ENCODE results near the gene GCNT1. TPM values are rescaled to one million over a fixed set of nuclear protein-coding genes. Genes with fewer than 3 reads are reported as not detected.
"Not testable (repeated sequence)": the region's sequence is repeated elsewhere in the genome, so short reads cannot be mapped to it uniquely, and the experiment has no call there.

The GCNT1 gene
- total and polyA plus RNA-seq, 3 experiments from 2014 or later = 4.3 to 20.9 (median 14.8) TPM

GRCh38 chr9:76433836-76434235, 25.1 kb upstream of the GCNT1 start:
- Mint-ChIP-seq H3K27me3 (peaks cover 12 to 15% of the 10 kb centered on the region in 2 donors), H3K9me3 (no peaks in the 10 kb centered on the region), H3K36me3 (no peaks in the 10 kb centered on the region), H3K4me3 (no peak overlapping the region), H3K27ac (no peak overlapping the region), H3K4me1 (no peaks in the 10 kb centered on the region)
- CTCF ChIA-PET = no interaction called here
- Histone ChIP-seq H3K9me3 (ENCODE audit: low read length) (no peaks in the 10 kb centered on the region), H3K4me3 (ENCODE audit: low read length) (no peak overlapping the region), H3K36me3 (ENCODE audit: insufficient read depth, low read length) (no peaks in the 10 kb centered on the region), H3K4me1 (ENCODE audit: insufficient read depth, low read length) (no peaks in the 10 kb centered on the region), H3K27me3 (ENCODE audit: insufficient read depth, low read length, poor library complexity, severe bottlenecking) (no peaks in the 10 kb centered on the region), H3K27ac (ENCODE audit: low read depth, low read length) (no peak overlapping the region)
- DNase-seq = no peak
- POLR2A ChIA-PET = no interaction called here

GRCh38 chr9:76434897-76435296, 24.1 kb upstream of the GCNT1 start:
- DNase-seq; H3K36me3 Mint-ChIP-seq; H3K36me3 ChIP-seq (ENCODE audit: insufficient read depth, low read length); POLR2A ChIA-PET; H3K9me3 Mint-ChIP-seq; H3K9me3 ChIP-seq (ENCODE audit: low read length); H3K4me1 Mint-ChIP-seq; H3K4me3 Mint-ChIP-seq; CTCF ChIA-PET; H3K27ac Mint-ChIP-seq; H3K4me1 ChIP-seq (ENCODE audit: insufficient read depth, low read length); H3K27me3 ChIP-seq (ENCODE audit: insufficient read depth, low read length, poor library complexity, severe bottlenecking); H3K27ac ChIP-seq (ENCODE audit: low read depth, low read length); H3K4me3 ChIP-seq (ENCODE audit: low read length): not testable (repeated sequence)
- H3K27me3 Mint-ChIP-seq = peaks cover 12 to 15% of the 10 kb centered on the region in 2 donors

DNA sequence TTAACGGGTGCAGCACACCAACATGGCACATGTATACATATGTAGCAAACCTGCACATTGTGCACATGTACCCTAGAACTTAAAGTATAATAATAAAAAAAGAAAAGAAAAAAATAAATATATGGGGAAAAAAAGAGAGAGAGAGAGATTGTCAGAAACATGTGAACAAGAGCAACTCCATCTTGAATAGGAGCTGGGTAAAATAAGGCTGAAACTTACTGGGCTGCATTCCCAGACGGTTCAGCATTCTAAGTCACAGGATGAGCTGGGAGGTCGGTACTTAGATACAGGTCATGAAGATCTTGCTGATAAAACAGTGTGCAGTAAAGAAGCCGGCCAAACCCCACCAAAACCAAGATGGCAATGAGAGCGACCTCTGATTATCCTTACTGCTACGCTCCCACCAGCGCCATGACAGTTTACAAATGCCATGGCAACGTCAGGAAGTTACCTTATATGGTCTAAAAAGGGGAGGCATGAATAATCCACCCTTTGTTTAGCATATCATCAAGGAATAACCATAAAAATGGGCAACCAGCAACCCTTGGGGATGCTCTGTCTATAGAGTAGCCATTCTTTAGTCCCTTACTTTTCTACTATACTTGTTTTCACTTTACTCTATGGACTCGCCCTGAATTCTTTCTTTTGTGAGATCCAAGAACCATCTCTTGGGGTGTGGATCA, 21.8 kb upstream of the GCNT1 start:
- H3K4me1 Mint-ChIP-seq, H3K27ac Mint-ChIP-seq, CTCF ChIA-PET: not testable (repeated sequence)

GRCh38 chr9:76438841-76439588, 20.0 kb upstream of the GCNT1 start:
- H3K4me3 ChIP-seq (ENCODE audit: low read length) = no peak overlapping the region
- Mint-ChIP-seq H3K4me3 (no peak overlapping the region), H3K27me3 (peaks cover 9 to 11% of the 10 kb centered on the region in 2 donors), H3K9me3 (peaks cover 0 to 2% (median 0%) of the 10 kb centered on the region in 5 donors), H3K4me1 (peaks cover 1 to 9% (median 5%) of the 10 kb centered on the region in 3 donors), H3K27ac (no peak overlapping the region), H3K36me3 (peaks cover 0 to 8% (median 0%) of the 10 kb centered on the region in 3 donors)
- CTCF ChIA-PET = no interaction called here
- no peaks in the 10 kb centered on the region for H3K9me3 ChIP-seq (ENCODE audit: low read length)
- DNase-seq = no peak
- no peaks in the 10 kb centered on the region for H3K36me3 ChIP-seq (ENCODE audit: insufficient read depth, low read length)
- H3K27me3 ChIP-seq (ENCODE audit: insufficient read depth, low read length, poor library complexity, severe bottlenecking) = no peaks in the 10 kb centered on the region
- no peaks in the 10 kb centered on the region for H3K4me1 ChIP-seq (ENCODE audit: insufficient read depth, low read length)
- POLR2A ChIA-PET = no interaction called here
- H3K27ac ChIP-seq (ENCODE audit: low read depth, low read length) = no peak overlapping the region

More for the DNA sequence above, 21.8 kb upstream of the GCNT1 start:
- DNase-seq; H3K27me3 ChIP-seq (ENCODE audit: insufficient read depth, low read length, poor library complexity, severe bottlenecking); H3K9me3 Mint-ChIP-seq; H3K36me3 Mint-ChIP-seq; H3K36me3 ChIP-seq (ENCODE audit: insufficient read depth, low read length); H3K4me3 ChIP-seq (ENCODE audit: low read length); H3K4me3 Mint-ChIP-seq; H3K4me1 ChIP-seq (ENCODE audit: insufficient read depth, low read length); POLR2A ChIA-PET; H3K9me3 ChIP-seq (ENCODE audit: low read length); H3K27ac ChIP-seq (ENCODE audit: low read depth, low read length): not testable (repeated sequence)
- peaks cover 12 to 15% of the 10 kb centered on the region in 2 donors for H3K27me3 Mint-ChIP-seq

- Mint-ChIP-seq H3K27me3 (peaks cover 0 to 4% of the 10 kb centered on the region in 2 donors), H3K9me3 (peaks cover 0 to 2% (median 0%) of the 10 kb centered on the region in 5 donors), H3K4me3 (no peak overlapping the region), H3K27ac (peak overlapping the region in 1 of 8 donors; percentile 21), H3K36me3 (peaks cover 0 to 8% (median 0%) of the 10 kb centered on the region in 3 donors), H3K4me1 (peaks cover 3 to 16% (median 9%) of the 10 kb centered on the region in 3 donors)
- Histone ChIP-seq H3K4me3 (ENCODE audit: low read length) (no peak overlapping the region), H3K27ac (ENCODE audit: low read depth, low read length) (no peak overlapping the region), H3K27me3 (ENCODE audit: insufficient read depth, low read length, poor library complexity, severe bottlenecking) (no peaks in the 10 kb centered on the region), H3K4me1 (ENCODE audit: insufficient read depth, low read length) (no peaks in the 10 kb centered on the region), H3K9me3 (ENCODE audit: low read length) (no peaks in the 10 kb centered on the region), H3K36me3 (ENCODE audit: insufficient read depth, low read length) (no peaks in the 10 kb centered on the region)
- ChIA-PET POLR2A (no interaction called here), CTCF (interaction anchor here (1.2 to 1.4 kb wide), 2 partner anchors 217 to 1538 kb away, joined by 3 to 6 read pairs; no protein-coding TSS in a partner anchor)
- DNase-seq = no peak
These were observed 17.2 kb upstream of the GCNT1 start for GRCh38 chr9:76441551-76442322.

- Histone ChIP-seq H3K36me3 (ENCODE audit: insufficient read depth, low read length) (no peaks in the 10 kb centered on the region), H3K9me3 (ENCODE audit: low read length) (no peaks in the 10 kb centered on the region), H3K4me1 (ENCODE audit: insufficient read depth, low read length) (no peaks in the 10 kb centered on the region), H3K27me3 (ENCODE audit: insufficient read depth, low read length, poor library complexity, severe bottlenecking) (no peaks in the 10 kb centered on the region), H3K4me3 (ENCODE audit: low read length) (no peak overlapping the region), H3K27ac (ENCODE audit: low read depth, low read length) (no peak overlapping the region)
- ChIA-PET CTCF (interaction anchor here (1.4 kb wide), 1 partner anchor 261 kb away, joined by 5 read pairs; no protein-coding TSS in a partner anchor), POLR2A (no interaction called here)
- peaks cover 0 to 2% (median 0%) of the 10 kb centered on the region in 5 donors for H3K9me3 Mint-ChIP-seq
- H3K27ac Mint-ChIP-seq = peak overlapping the region in 2 of 8 donors; percentile 3 to 78
- no peak for DNase-seq
- H3K27me3 Mint-ChIP-seq = no peaks in the 10 kb centered on the region
- H3K4me1 Mint-ChIP-seq = peaks cover 3 to 24% (median 9%) of the 10 kb centered on the region in 3 donors
- peaks cover 0 to 8% (median 0%) of the 10 kb centered on the region in 3 donors for H3K36me3 Mint-ChIP-seq
- H3K4me3 Mint-ChIP-seq = peak overlapping the region in 1 of 7 donors; percentile 22
These were observed 15.1 kb upstream of the GCNT1 start for GRCh38 chr9:76443887-76444286.

DNA sequence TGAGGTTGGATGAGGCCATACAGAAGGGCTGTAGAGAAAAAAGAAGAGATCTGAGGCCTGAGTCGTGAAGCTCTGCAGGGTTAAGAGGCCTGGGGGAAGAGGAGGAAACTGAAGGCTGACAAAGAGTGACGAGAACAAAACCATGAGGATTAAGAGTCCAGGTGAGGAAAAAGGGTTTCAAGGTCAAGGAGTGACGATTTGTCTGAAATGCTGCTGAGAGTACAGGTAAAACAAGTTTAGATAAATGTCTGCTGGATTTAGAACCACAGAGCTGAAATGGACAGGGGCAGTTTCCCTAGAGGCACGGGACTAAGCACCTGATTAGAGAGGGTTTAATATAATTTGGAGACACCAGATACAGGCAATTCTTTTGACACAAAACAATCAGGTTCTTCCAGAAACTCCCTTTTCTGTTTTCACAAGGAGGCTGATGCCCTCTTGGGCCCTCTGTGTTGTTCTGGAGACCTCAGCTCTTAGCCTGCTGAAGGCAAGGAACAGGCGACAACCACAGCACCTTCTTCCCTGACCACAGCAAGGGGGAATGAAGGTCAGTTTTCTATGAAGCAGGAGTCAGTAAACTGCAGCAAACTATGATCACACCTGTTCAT, 14.6 kb upstream of the GCNT1 start:
- Mint-ChIP-seq H3K27me3 (no peaks in the 10 kb centered on the region), H3K4me3 (no peak overlapping the region), H3K36me3 (peaks cover 0 to 8% (median 0%) of the 10 kb centered on the region in 3 donors), H3K9me3 (peaks cover 0 to 2% (median 0%) of the 10 kb centered on the region in 5 donors), H3K4me1 (peaks cover 3 to 24% (median 9%) of the 10 kb centered on the region in 3 donors), H3K27ac (peak overlapping the region in 3 of 8 donors; percentile 1 to 78 (median 3))
- Histone ChIP-seq H3K9me3 (ENCODE audit: low read length) (no peaks in the 10 kb centered on the region), H3K4me1 (ENCODE audit: insufficient read depth, low read length) (no peaks in the 10 kb centered on the region), H3K36me3 (ENCODE audit: insufficient read depth, low read length) (no peaks in the 10 kb centered on the region), H3K27me3 (ENCODE audit: insufficient read depth, low read length, poor library complexity, severe bottlenecking) (no peaks in the 10 kb centered on the region), H3K27ac (ENCODE audit: low read depth, low read length) (no peak overlapping the region), H3K4me3 (ENCODE audit: low read length) (no peak overlapping the region)
- DNase-seq = no peak
- POLR2A ChIA-PET = no interaction called here
- CTCF ChIA-PET = interaction anchor here (1.4 to 6.0 kb wide), 2 partner anchors 214 to 260 kb away, joined by 5 to 42 read pairs; no protein-coding TSS in a partner anchor

All from CD8-positive, alpha-beta memory T cell (primary cell).